HG03159 (cell line): ENCODE measurements around the gene CLEC4G.
"Not testable (repeated sequence)": the region's sequence is repeated elsewhere in the genome, so short reads cannot be mapped to it uniquely, and the experiment has no call there.

Experiments
- ATAC-seq: cut with Tn5 transposase; IDR thresholded peaks from one replicate; pipeline ENCODE4 v1.9.1; 2021; ENCODE audit warnings: mild to moderate bottlenecking, moderate library complexity; ENCODE audit not compliant: unreplicated experiment

The CLEC4G gene

GRCh38 chr19:7732045-7732444 lies at the start of gene CLEC4G:
CLEC4G (minus strand) TSS chr19:7732110; CDS start chr19:7732102, 8 bp downstream.
- ATAC-seq, result no peak

GRCh38 chr19:7781157-7781556 lies 49.2 kb upstream of the CLEC4G start:
- ATAC-seq, result no peak

GRCh38 chr19:7779631-7780486 lies 47.9 kb upstream of the CLEC4G start:
- ATAC-seq, result no peak

- ATAC-seq, result no peak
Measured at GRCh38 chr19:7778081-7778480, 46.2 kb upstream of the CLEC4G start.

GRCh38 chr19:7775761-7776160 lies 43.9 kb upstream of the CLEC4G start:
- no peak for ATAC-seq

- ATAC-seq, result no peak
Measured at GRCh38 chr19:7773841-7774240, 41.9 kb upstream of the CLEC4G start.

GRCh38 chr19:7772752-7773291 lies 40.9 kb upstream of the CLEC4G start:
- no peak for ATAC-seq

- ATAC-seq, result no peak
Measured at GRCh38 chr19:7771072-7771471, 39.2 kb upstream of the CLEC4G start.

GRCh38 chr19:7769171-7769570 lies 37.3 kb upstream of the CLEC4G start:
- no peak for ATAC-seq

GRCh38 chr19:7767487-7767886 lies 35.6 kb upstream of the CLEC4G start:
- no peak for ATAC-seq

- no peak for ATAC-seq
Measured at GRCh38 chr19:7766535-7766934, 34.6 kb upstream of the CLEC4G start.

GRCh38 chr19:7765043-7765442 lies 33.1 kb upstream of the CLEC4G start:
- not testable (repeated sequence) for ATAC-seq

GRCh38 chr19:7764157-7764556 lies 32.2 kb upstream of the CLEC4G start:
- ATAC-seq, result not testable (repeated sequence)

GRCh38 chr19:7763696-7764095 lies 31.8 kb upstream of the CLEC4G start:
- ATAC-seq, result no peak

- ATAC-seq, result no peak
Measured at GRCh38 chr19:7762719-7763293, 30.9 kb upstream of the CLEC4G start, which contains the start of gene CLEC4M. CLEC4M (plus strand) TSS chr19:7763243; CDS start chr19:7763267, 24 bp downstream.

GRCh38 chr19:7759156-7759555 lies 27.2 kb upstream of the CLEC4G start:
- ATAC-seq, result no peak

GRCh38 chr19:7757358-7757757 lies 25.4 kb upstream of the CLEC4G start:
- ATAC-seq, result no peak

- no peak for ATAC-seq
Measured at GRCh38 chr19:7756258-7756657, 24.3 kb upstream of the CLEC4G start.

- ATAC-seq, result no peak
Measured at GRCh38 chr19:7751157-7751783, 19.4 kb upstream of the CLEC4G start.

- ATAC-seq, result no peak
Measured at GRCh38 chr19:7748756-7749155, 16.8 kb upstream of the CLEC4G start.

- no peak for ATAC-seq
Measured at GRCh38 chr19:7748171-7748570, 16.3 kb upstream of the CLEC4G start.
